ENCODE measurements around the gene GPR108. TPM values are rescaled to one million over a fixed set of nuclear protein-coding genes. Genes with fewer than 3 reads are reported as not detected.

GPR108 gene
- polyA plus RNA-seq, 1 of the 3 experiments (the other 2 are of a cell fraction) = 54.2 TPM

DNA sequence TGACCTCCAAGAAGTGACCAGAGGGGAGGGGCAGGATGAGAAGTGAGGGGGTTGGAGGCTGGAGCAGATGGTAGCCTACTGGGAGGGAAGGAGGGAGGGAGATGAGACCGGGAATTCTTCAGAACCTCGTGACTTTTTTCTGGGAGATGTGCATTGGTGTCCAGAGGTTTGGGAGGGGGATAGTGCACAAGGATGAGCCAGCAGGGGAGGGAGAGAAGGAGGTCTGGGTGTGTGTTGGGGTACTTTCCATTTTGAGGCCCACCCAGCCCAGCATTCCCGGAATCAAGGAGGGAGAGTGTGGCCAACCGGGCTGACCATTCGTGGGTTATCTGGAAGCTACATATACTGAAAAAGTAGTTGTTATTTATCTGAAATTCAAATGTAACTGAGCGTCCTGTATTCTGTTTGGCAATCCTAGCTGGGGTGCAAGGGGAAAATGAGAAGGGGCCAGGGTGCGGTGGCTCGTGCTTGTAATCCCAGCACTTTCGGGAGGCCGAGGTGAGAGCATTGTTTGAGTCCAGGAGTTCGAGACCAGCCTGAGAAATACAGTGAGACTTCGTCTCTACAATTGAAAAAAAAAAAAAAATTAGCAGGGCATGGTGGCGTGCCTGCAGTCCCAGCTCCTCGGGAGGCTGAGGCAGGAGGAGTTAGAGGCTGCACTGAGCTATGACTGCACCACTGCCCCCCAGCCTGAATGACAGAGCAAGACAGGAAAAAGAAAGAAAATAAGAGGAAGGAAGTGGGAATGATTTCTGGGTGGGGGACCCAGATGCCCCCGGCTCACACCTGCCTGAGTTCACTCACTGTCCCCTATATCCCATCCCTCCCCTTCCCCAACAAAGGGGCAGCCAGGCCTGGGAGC is 12.5 kb downstream of the GPR108 start:
- 40% methylated on average over 15 of the region's 15 CpGs for WGBS (ENCODE audit: low lambda C conversion rate)
- Histone ChIP-seq H3K36me3 (replicated peaks in 1 of 2; ENCODE audit: control insufficient read depth in 1 of 2, insufficient read depth in 2 of 2, low read length in 1 of 2) (no peaks in the 10 kb centered on the region), H2AFZ (ENCODE audit: low read depth) (no peak overlapping the region), H3K9me2 (no peaks in the 10 kb centered on the region), H3K4me3 (ENCODE audit: low read depth in 2 of 2, low read length in 1 of 2) (no peak overlapping the region), H3K27me3 (ENCODE audit: insufficient read depth) (peaks cover 11% of the 10 kb centered on the region), H3K4me2 (no peak overlapping the region), H3K27ac (ENCODE audit: low read depth in 2 of 2, low read length in 1 of 2) (no peak overlapping the region), H3K9ac (no peak overlapping the region), H3K9me3 (no peaks in the 10 kb centered on the region), H3K4me1 (ENCODE audit: control insufficient read depth in 1 of 2, insufficient read depth in 2 of 2, low read depth in 1 of 2, low read length in 1 of 2) (no peaks in the 10 kb centered on the region), H4K20me1 (ENCODE audit: insufficient read depth) (no peaks in the 10 kb centered on the region), H3K79me2 (ENCODE audit: insufficient read depth) (no peaks in the 10 kb centered on the region), H3F3A (replicated peaks; ENCODE audit: insufficient read depth) (no peaks in the 10 kb centered on the region)
- TF ChIP-seq SMC3 (IDR thresholded peaks at IDR 0.05; ENCODE audit: low read depth, low read length) (no peak), ELF1 (IDR thresholded peaks at IDR 0.05) (no peak), RXRA (IDR thresholded peaks at IDR 0.05; ENCODE audit: borderline replicate concordance, low read depth) (no peak), RAD21 (IDR thresholded peaks at IDR 0.05; ENCODE audit: low read length) (no peak), YY1 (IDR thresholded peaks at IDR 0.05; ENCODE audit: low read depth) (no peak), MEF2A (IDR thresholded peaks at IDR 0.05; ENCODE audit: borderline replicate concordance, low read depth) (no peak), TEAD4 (IDR thresholded peaks at IDR 0.05; ENCODE audit: borderline replicate concordance, insufficient read depth) (no peak), FOXJ3 (CRISPR knock-in tag; IDR thresholded peaks at IDR 0.05) (no peak), RFX5 (IDR thresholded peaks at IDR 0.05; ENCODE audit: low read length) (no peak), SIN3A (IDR thresholded peaks at IDR 0.05; ENCODE audit: borderline replicate concordance, low read depth, low read length) (no peak), TCF12 (IDR thresholded peaks at IDR 0.05) (no peak)
- TF ChIP-seq, protein P1, sequence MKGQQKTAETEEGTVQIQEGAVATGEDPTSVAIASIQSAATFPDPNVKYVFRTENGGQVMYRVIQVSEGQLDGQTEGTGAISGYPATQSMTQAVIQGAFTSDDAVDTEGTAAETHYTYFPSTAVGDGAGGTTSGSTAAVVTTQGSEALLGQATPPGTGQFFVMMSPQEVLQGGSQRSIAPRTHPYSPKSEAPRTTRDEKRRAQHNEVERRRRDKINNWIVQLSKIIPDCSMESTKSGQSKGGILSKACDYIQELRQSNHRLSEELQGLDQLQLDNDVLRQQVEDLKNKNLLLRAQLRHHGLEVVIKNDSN (IDR thresholded peaks at IDR 0.05; ENCODE audit: borderline replicate concordance, low read depth) = no peak
- TF ChIP-seq, protein P2, sequence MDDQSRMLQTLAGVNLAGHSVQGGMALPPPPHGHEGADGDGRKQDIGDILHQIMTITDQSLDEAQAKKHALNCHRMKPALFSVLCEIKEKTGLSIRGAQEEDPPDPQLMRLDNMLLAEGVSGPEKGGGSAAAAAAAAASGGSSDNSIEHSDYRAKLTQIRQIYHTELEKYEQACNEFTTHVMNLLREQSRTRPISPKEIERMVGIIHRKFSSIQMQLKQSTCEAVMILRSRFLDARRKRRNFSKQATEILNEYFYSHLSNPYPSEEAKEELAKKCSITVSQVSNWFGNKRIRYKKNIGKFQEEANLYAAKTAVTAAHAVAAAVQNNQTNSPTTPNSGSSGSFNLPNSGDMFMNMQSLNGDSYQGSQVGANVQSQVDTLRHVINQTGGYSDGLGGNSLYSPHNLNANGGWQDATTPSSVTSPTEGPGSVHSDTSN (IDR thresholded peaks at IDR 0.05) = no peak
- TF ChIP-seq, protein P3, sequence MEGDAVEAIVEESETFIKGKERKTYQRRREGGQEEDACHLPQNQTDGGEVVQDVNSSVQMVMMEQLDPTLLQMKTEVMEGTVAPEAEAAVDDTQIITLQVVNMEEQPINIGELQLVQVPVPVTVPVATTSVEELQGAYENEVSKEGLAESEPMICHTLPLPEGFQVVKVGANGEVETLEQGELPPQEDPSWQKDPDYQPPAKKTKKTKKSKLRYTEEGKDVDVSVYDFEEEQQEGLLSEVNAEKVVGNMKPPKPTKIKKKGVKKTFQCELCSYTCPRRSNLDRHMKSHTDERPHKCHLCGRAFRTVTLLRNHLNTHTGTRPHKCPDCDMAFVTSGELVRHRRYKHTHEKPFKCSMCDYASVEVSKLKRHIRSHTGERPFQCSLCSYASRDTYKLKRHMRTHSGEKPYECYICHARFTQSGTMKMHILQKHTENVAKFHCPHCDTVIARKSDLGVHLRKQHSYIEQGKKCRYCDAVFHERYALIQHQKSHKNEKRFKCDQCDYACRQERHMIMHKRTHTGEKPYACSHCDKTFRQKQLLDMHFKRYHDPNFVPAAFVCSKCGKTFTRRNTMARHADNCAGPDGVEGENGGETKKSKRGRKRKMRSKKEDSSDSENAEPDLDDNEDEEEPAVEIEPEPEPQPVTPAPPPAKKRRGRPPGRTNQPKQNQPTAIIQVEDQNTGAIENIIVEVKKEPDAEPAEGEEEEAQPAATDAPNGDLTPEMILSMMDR (IDR thresholded peaks at IDR 0.05) = no peak
- TF ChIP-seq, protein P4, sequence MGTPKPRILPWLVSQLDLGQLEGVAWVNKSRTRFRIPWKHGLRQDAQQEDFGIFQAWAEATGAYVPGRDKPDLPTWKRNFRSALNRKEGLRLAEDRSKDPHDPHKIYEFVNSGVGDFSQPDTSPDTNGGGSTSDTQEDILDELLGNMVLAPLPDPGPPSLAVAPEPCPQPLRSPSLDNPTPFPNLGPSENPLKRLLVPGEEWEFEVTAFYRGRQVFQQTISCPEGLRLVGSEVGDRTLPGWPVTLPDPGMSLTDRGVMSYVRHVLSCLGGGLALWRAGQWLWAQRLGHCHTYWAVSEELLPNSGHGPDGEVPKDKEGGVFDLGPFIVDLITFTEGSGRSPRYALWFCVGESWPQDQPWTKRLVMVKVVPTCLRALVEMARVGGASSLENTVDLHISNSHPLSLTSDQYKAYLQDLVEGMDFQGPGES (IDR thresholded peaks at IDR 0.05; ENCODE audit: low read depth, low read length) = no peak
- TF ChIP-seq, protein P5, sequence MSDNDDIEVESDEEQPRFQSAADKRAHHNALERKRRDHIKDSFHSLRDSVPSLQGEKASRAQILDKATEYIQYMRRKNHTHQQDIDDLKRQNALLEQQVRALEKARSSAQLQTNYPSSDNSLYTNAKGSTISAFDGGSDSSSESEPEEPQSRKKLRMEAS (IDR thresholded peaks at IDR 0.05; ENCODE audit: low read depth) = no peak
- no peak for DNase-seq
- ChIA-PET POLR2A (no interaction called here), CTCF (interaction anchor here (1.4 to 1.5 kb wide), 2 partner anchors 8 to 9 kb away, joined by 3 to 4 read pairs; no protein-coding TSS in a partner anchor)

Data from SK-N-SH (cell line).